T-helper 22 cell (primary cell): Measurements from ENCODE around the gene PTPRN2.
"Not testable (repeated sequence)": the region's sequence is repeated elsewhere in the genome, so short reads cannot be mapped to it uniquely, and the experiment has no call there.

ENCODE experiments used
- DNase-seq: peaks from one replicate; pipeline ENCODE4 v3.0.0-alpha.2; 2020; ENCODE audit warnings: low read depth

The PTPRN2 gene

DNA sequence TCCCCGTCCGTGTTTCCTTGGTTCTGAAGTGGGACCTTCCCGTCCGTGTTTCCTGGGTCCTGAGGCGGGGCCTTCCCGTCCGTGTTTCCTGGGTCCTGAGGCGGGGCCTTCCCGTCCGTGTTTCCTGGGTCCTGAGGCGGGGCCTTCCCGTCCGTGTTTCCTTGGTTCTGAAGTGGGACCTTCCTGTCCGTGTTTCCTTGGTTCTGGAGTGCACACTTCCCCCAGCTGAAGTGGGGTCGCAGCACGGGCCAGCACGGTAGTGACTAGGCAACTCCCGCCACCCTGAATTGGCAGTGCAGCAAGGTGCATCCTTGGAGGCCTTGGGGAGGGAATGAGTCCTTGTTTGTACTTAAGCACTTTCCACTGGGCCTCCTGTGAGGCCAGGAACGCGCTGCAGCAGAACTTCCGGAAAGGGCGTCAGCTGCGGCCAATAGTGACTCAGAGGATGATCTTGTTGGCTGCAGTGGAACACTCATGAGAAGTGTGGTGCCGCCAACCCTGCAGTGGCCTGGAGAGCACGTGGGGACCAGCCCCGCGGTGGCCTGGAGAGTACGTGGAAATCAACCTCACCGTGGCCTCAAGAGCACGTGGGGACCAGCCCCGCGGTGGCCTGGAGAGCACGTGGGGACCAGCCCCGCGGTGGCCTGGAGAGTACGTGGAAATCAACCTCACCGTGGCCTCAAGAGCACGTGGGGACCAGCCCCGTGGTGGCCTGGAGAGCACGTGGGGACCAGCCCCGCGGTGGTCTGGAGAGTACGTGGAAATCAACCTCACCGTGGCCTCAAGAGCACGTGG lies 685.6 kb downstream of the PTPRN2 start:
- DNase-seq, result not testable (repeated sequence)

DNA sequence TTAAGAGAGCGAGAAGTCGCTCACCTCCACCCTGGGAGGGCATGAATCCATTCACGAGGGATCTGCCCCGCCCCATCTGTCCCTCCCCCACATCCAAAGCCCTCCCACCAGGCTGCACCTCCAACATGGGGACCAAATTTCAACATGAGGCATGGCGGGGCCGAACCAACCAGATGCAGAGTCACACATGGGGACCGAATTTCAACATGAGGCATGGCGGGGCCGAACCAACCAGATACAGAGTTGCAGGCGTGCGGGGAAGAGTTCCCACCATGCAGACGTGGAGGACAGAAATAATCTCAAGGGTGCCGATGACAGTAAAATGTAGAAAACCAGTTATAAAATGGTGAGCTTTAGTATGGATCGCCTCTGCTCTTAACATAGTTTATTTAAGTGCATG lies 686.5 kb downstream of the PTPRN2 start:
- no peak for DNase-seq

DNA sequence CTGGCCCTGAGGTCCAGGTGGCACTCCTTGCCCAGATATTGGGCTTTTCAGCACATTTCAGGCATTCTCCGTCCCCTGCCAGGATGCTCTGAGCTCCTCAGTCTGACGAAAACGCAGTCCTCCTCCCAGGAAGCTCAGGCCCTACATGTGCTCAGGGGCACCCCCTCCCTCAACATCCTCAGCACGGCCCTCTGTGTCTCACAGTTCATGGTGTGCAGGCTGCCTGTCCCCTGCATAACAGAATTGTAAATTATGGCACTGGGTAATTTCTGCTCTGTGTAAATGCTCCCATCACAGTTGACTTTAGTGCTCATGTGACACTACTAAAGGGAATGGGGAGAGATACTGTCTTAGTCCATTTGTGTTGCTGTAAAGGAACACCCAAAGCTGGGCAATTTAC lies 687.1 kb downstream of the PTPRN2 start:
- no peak for DNase-seq

DNA sequence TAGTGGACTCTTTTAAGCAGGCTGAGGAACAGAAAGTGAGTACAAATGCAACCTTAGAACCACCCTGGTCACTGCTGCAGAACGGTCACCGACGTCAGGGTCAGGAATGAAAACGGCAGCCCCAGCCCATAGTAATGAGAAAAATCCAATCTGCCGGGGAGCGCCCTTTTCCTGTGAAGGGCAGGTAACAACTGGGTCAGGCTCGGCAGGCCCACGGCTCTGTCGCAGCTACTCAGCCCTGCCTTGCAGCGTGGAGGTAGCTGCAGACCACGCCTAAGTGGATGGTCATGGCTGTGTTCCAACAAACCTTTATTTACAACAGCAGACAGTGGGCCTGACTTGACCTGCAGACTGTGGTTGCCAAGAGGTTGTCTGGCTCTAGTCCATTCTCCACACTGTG lies 687.6 kb downstream of the PTPRN2 start:
- no peak for DNase-seq

DNA sequence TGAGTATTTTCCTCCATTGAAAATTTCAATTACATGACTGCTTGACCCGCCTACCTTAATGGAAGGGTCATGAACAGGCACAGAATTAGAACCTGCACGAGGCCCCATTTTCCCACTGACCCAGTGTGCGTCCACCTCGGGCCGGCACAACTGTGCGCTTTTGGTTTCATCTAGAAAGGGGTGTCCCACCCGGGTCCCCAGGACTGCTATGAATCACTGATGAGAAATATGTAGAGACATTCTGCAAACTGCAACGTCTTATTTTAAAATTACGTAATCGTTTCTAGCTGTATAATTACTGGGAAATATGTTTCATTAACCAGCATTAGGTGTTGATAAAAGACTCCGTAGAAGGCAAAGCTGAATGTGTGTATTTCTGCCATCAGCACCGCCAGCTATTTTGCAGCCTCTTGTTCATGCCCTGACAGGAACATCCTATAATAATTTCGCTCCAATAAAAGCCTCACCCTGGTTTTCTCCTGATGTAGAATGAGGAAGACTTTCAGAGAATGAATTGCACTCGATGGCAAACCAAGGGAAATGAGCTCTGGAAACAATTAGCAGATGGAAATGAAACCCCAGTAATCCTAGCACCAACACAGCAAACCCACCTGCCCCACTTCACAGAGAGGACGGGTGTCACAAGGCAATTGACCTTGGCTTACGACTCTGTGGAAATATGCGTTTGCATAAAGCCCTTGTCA lies 688.7 kb downstream of the PTPRN2 start:
- DNase-seq, result no peak

DNA sequence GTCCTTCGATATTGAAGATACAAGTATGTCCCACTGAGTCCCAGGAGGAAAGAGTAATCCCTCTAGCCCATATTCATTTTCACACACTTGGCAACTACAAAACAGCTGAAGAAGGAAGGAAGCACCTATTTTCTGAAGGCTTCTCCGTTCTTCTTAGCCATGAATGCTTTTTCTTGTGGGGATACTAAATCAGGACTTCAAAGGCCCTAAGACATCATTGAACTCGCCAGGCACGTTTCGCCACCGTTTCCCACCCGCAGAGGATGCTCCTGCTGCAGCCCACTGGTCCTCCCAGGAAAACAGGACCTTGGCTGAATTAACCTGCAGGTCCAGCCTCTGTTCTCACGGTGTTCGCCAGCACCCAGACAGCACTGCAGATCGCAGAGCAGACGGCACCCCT lies 689.4 kb downstream of the PTPRN2 start:
- no peak for DNase-seq

DNA sequence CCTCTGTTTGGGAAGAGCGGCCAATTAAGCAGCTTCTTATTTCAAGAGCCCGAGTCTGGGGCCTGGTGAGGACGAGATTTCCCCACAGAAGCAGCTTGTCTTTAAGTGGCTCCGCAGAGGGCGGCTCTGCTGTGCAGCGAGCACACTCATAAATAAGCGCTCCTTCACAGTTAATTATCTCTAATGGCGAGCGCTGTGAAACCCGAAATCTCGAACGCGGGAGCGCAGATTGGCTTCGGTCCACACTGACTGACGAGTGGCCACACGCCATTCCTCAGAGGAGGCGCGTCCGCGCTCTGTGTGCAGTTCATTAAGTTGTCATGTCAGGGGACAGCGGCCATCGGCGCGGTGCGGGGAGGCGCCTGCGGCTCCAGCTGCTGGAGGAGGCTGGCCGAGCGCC lies 689.9 kb downstream of the PTPRN2 start:
- DNase-seq, result no peak

DNA sequence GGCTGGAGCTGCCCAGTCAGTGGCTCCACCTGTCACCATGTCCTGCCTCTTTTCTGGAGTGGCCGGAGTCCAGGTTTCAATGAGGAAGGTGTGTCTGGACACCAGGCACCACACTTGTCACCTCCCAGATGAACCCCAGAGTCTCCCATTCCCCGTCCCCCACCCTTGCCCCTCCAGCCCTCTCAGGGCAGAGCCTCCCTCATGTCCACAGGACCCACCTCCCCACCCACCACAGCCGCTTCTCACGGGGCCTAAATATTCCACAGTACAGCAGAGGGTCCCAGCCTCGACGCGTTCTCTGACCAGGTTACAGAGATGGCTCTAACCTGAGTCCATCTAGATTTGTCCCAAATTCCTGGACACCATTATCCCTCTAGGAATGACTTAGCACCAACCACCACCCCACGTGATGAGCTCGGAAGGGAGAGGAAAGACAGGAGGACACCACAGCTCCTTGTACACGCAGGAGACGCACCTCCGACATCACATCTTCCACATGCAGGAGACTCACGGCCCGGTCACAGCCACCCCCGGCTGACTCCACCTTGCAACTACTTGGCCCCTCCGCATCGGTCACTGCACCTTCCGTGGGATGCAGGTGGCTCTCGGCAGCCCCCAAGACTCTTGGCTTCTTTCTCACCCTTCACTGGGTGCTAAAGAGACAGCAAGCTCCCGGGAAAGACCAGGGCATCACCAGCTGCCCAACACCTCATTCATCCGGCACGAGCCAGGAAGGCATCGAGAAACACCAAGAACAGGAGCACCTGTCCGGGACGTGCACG lies 690.7 kb downstream of the PTPRN2 start:
- no peak for DNase-seq

DNA sequence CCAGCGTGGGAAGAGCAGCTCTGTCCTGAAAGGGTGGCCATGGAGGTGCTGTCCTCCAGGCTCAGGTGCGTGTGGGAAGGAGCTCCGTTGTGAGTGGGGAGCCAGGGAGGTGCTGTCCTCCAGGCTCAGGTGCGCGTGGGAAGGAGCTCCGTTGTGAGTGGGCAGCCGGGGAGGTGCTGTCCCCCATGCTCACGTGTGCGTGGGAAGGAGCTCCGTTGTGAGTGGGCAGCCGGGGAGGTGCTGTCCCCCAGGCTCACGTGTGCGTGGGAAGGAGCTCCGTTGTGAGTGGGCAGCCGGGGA lies 691.3 kb downstream of the PTPRN2 start:
- not testable (repeated sequence) for DNase-seq

DNA sequence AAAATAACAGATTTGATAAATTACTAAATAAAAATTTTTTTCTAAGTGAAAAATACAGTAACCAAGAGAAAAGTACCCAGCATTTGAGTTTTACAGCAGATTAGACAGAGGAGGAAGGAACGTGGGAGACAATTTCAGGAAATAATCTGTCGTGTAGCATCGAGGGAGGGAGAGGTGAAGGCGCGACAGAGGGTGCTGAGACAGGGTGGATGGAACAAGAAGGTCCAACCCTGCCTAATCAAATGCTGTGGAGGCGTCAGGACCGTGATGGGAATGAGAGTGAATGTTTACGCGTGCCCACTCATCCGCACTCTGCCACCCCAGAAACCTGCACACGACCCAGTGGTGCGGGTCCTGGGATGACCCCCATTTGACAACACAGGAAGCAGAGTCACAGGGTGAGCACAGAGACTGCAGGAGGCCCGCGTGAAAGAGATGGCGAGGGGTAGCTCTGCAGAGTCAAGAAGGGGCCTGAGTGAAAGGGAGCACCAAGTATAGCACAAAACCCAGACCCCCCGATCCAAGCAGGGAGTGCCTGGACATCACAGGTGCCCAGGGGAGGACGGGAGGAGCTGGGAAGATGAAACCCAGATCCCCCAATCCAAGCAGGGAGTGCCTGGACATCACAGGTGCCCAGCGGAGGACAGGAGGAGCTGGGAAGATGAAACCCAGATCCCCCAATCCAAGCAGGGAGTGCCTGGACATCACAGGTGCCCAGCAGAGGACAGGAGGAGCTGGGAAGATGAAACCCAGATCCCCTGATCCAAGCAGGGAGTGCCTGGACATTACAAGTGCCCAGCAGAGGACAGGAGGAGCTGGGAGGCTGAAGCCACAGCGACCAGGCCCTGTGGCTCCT lies 691.9 kb downstream of the PTPRN2 start:
- DNase-seq, result no peak

DNA sequence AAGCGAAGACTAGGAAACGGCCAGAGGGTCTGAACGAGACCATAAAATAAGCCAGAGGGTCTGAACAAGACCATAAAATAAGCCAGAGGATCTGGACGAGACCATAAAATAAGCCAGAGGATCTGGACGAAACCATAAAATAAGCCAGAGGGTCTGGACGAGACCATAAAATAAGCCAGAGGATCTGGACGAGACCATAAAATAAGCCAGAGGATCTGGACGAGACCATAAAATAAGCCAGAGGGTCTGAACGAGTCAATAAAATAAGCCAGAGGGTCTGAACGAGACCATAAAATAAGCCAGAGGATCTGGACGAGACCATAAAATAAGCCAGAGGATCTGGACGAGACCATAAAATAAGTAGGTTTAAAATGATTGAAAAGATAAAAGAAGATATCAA lies 692.5 kb downstream of the PTPRN2 start:
- DNase-seq, result not testable (repeated sequence)

DNA sequence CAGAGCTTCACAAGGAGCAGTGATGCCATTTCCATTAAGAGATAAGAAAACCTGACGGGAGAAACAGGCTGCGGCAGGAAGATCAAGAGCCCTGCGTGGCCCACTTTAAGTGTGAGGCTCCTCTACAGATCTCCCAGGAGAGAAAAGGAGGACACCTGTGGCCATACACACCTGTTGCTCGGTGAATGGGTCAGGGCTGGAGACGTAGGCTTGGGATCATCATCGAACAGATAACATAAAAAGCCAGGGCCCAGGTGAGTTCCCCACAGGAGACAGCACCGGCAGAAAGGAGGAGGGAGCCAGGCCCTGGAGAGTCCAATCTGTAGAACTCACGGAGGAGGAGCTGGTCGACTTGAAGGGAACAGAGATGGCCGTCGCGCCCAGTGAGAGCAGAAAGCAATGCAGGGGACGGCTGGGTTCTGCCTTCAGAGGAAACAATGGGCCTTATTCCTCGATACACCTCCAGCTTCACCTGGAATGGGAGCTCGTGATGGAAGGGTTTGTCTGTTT lies 694.0 kb downstream of the PTPRN2 start:
- DNase-seq, result no peak

DNA sequence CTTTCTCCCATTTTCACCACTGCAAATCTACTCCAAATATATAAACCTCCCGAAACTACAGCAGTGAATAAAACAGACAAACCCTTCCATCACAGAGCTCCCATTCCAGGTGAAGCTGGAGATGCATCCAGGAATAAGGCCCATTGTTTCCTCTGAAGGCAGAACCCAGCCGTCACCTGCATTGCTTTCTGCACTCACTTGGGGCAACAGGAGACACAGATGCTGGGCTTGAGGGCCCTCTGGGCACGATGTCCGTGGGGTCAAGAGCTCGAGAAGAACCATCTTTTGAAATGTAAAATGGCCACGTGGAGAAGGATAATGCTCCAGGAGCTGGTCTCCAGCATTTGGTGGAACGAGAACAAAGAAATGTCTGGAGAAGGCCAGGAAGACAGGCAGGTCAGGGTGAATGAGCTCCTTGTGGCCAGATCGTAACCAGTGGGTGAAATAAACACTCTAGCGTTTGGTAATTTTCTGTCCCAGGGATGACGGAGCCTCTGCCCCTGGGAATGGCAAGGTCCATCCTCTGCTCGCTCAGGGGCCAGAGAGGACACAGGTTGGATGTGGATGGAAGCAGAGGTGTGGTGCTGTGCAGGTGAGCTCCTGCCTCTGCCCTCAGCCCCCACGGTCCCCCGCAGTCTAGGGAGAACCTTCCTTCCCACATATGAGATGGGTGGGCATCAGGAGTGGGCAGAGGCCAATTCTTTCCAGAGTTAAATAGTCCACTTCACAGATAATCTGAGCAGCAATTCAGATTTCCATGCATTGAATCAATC lies 694.7 kb downstream of the PTPRN2 start:
- DNase-seq, result no peak

DNA sequence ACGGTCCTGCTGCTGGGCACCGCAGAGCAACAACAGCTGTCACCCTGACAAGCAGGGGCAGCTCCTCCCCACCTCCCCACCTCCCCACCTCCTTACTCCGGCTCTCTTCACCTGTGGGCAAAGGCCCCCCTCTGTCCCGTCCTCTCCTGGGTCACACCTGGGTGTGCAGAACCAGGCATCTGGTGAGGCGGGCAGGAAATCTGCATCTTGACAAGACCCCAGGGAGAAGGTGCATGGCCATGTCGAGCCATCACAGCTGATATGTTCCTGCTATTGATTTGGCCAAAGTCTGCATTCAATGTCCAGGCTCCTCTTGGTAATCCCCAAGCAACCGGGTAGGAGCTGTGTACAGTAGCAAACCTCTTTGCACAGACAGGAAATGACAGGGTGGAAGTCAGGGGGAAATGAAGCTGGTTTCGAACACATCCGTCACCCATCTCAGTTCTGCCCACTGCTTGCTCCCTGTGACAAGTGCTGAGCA lies 696.7 kb downstream of the PTPRN2 start:
- no peak for DNase-seq

DNA sequence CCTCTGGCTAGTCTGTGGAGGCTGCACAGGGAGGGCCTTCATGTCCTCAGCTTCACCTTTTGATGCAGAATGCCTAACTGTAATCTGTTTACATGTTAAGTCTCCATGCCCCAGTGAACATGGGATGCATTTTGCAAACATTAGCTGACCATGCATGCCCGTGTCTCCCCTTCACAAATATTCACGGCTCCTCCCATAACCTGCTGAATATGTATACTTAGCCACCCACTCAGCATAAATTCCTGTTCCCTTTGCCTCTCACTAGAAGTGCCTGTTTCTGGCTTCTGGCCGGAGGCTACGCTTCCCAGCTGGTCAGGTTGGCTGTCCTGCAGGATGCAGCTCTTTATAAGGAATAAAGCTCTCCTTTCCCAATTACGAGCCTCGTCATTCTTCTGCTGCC lies 698.1 kb downstream of the PTPRN2 start:
- DNase-seq, result no peak

DNA sequence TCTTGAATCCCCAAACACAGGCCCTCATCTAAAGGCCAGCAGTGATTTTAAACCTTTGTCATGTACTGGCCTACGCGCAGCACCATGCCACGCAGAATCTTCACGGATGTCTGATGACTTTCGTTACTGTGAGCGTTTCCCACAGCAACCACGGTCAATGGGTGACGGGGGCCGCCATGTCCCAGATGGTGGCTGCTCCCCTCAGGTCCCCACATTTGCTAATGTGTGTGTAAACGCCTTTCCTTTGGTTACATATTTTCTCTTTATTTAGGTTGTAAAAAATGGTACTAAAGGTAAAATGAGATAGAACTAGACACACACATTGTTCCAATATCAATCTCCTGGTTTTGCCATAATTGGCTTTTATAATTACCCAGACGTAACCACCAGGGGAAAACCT lies 699.0 kb downstream of the PTPRN2 start:
- DNase-seq, result no peak

DNA sequence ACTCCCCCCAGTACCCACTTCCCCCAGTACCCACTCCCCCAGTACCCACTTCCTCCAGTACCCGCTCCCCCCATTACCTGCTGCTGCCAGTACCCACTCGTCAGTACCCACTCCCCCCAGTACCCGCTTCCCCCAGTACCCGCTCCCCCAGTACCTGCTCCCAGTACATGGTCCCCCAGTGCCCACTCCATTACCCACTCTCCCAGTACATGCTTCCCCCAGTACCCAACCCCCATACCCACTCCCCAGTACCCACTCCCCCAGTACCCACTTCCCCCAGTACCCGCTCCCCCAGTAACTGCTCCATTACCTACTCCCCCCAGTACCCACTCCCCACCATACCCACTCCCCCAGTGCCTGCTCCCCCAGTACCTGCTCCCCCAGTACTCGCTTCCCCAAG lies 700.2 kb downstream of the PTPRN2 start:
- DNase-seq, result no peak

DNA sequence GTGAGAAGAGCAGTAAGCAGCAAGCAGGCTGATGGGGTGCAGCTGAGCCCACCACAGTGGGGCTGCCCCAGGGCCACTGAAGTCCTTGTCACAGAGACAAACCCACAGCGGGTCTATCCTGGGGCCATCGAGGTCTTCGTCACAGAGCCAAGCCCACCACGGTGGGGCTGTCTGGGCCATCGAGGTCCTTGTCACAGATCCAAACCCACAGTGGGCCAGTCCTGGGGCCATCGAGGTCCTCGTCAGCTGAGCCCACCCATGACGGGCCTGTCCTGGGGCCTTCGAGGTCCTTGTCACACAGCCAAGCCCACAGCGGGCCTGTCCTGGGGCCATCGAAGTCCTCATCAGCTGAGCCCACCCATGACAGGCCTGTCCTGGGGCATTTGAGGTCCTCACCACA lies 700.9 kb downstream of the PTPRN2 start:
- no peak for DNase-seq

DNA sequence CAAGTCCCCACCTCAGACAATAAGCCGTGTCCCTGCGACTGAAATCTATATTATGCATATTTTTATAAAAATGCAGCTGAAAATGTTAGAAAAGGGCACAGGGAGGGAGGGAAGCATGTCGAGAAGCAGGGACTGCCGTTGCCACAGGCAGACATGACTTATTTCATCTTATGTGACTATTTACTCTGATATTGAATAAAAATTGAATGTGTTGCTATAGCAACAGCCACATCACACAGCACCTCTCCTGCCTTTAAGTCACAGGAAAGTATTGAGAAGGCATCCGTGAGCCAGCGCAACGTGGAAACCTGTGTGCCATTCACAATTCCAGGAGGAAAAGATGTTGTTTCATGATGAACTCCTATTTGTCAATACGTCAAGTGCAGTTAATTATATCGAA lies 701.4 kb downstream of the PTPRN2 start:
- DNase-seq, result no peak

DNA sequence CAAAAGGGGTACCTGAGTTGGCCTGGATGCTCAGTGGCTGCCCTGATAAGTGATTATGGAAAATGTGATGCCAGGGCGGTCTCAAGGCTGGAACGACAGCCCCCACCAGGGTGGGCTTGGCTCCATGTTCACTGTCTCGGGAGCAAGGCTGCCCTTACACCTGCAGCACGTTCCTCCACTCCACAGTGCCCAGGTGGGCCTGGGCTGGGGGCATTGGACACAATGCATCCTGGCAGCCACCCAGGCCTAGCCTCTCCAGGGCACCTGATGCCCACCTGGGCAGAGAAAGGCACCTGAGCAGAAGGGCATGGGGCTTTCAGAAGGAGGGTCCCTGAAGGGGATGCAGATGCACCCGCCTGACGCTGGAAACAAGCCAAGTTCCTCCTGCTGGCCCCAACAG lies 702.5 kb downstream of the PTPRN2 start:
- DNase-seq, result no peak

DNA sequence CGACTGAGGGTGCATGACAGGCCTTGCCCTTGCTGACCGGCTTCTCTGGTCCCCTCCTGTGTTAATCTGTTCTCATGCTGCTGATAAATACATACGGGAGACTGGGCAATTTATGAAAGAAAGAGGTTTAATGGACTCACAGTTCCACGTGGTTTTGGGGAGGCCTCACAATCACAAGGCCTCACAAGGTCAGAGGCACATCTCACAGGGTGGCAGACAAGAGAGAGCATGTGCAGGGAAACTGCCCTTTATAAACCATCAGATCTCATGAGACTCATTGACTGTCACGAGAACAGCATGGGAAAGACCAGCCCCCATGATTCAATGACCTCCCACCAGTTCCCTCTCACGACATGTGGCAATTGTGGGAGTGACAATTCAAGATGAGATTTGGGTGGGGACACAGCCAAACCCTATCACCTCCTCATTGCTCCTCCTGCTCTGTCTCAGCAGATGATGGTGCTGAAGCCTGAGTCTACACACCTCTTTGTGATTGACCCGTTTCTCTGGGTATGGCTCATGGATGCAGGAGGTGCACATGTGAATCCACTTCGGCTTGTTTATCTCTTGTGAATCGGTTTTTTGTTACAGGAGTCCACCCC lies 703.1 kb downstream of the PTPRN2 start:
- DNase-seq, result no peak
